Nephron progenitor cell (in vitro differentiated cells): ENCODE measurements around the gene PRPF18.

Source experiments
- DNase-seq: peaks from one replicate; pipeline ENCODE4 v3.0.0; 2021
- H3K27ac Mint-ChIP-seq: 2 replicates; pipeline ENCODE4 v1.8.0; 2021; ENCODE audit warnings: mild to moderate bottlenecking, moderate library complexity, mixed read lengths
- H3K27me3 Mint-ChIP-seq: 2 replicates; pipeline ENCODE4 v1.8.0; 2021; ENCODE audit warnings: mild to moderate bottlenecking, low read depth, mixed read lengths; ENCODE audit not compliant: poor library complexity
- H3K36me3 Mint-ChIP-seq: 2 replicates; pipeline ENCODE4 v1.8.0; 2021; ENCODE audit warnings: low read depth, mixed read lengths
- H3K4me1 Mint-ChIP-seq: 2 replicates; pipeline ENCODE4 v1.8.0; 2021; ENCODE audit warnings: mixed read lengths
- H3K4me3 Mint-ChIP-seq: 2 replicates; pipeline ENCODE4 v1.8.0; 2021; ENCODE audit warnings: mild to moderate bottlenecking, moderate library complexity, mixed read lengths
- H3K9me3 Mint-ChIP-seq: 2 replicates; pipeline ENCODE4 v1.8.0; 2021; ENCODE audit warnings: mild to moderate bottlenecking, moderate library complexity, mixed read lengths
- CTCF ChIP-seq: fragments of 200-600 bp; sonication (generic); IDR thresholded peaks from 2 replicates; pipeline ENCODE4 v1.5.0; 2021; ENCODE audit warnings: antibody characterized with exemption

PRPF18 gene

GRCh38 chr10:13649844-13650520 is 63.2 kb downstream of the PRPF18 start:
- Mint-ChIP-seq H3K9me3 (no peaks in the 10 kb centered on the region), H3K4me3 (no peak overlapping the region), H3K4me1 (peaks cover 18% of the 10 kb centered on the region), H3K27me3 (peaks cover 7% of the 10 kb centered on the region), H3K27ac (peak overlapping the region; percentile 87), H3K36me3 (peaks cover 88% of the 10 kb centered on the region)
- no peak for TF ChIP-seq CTCF
- DNase-seq = no peak

- DNase-seq = no peak
- no peaks in the 10 kb centered on the region for H3K9me3 Mint-ChIP-seq
- no peak overlapping the region for H3K4me3 Mint-ChIP-seq
- no peak overlapping the region for H3K27ac Mint-ChIP-seq
- H3K4me1 Mint-ChIP-seq = peaks cover 18% of the 10 kb centered on the region
- peaks cover 4% of the 10 kb centered on the region for H3K27me3 Mint-ChIP-seq
- TF ChIP-seq CTCF = no peak
- H3K36me3 Mint-ChIP-seq = peaks cover 88% of the 10 kb centered on the region
Observed at GRCh38 chr10:13650961-13651360, 64.2 kb downstream of the PRPF18 start.

DNA sequence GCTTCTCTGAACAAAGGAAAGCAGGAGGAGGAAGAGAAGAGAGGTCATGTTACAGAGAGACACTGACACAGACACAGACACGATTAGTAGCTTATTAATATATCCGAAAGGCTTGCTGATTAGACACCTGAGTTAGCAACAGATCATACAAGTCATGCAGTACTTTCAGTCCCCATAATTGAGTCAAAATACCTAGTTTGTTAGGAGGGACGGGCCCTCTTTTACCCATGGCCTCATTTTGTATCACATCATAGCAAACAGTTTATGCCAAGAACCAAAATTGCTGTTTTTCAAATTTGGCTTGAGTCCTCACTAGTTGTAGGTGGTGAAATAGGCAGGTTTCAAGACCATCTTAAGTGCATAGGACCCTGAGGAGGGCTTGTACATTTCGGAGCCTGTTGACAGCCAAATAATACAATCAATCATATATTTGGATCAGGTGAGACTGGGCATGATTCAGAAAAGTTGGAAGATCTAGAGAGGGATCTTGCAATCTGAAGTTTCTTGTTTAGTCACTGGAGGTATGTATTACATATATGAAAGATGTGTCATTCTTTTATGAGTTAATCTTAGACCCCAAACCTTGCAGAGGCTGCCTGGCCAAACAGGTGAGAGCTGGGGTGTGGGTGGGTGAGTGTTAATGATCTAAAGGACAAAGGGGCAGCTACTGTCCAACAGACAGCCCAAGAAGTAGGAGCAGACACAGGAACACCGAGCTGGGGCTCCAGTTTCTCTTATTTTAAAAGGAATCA is 65.4 kb downstream of the PRPF18 start:
- Mint-ChIP-seq H3K9me3 (no peaks in the 10 kb centered on the region), H3K27ac (peak overlapping the region; percentile 82), H3K36me3 (peaks cover 81% of the 10 kb centered on the region), H3K4me1 (peaks cover 18% of the 10 kb centered on the region), H3K27me3 (no peaks in the 10 kb centered on the region), H3K4me3 (no peak overlapping the region)
- TF ChIP-seq CTCF = no peak
- no peak for DNase-seq

- Mint-ChIP-seq H3K9me3 (no peaks in the 10 kb centered on the region), H3K36me3 (peaks cover 75% of the 10 kb centered on the region), H3K4me3 (no peak overlapping the region), H3K27me3 (no peaks in the 10 kb centered on the region), H3K4me1 (peaks cover 18% of the 10 kb centered on the region), H3K27ac (peak overlapping the region; percentile 81)
- no peak for TF ChIP-seq CTCF
- no peak for DNase-seq
Observed at GRCh38 chr10:13652860-13653259, 66.1 kb downstream of the PRPF18 start.

DNA sequence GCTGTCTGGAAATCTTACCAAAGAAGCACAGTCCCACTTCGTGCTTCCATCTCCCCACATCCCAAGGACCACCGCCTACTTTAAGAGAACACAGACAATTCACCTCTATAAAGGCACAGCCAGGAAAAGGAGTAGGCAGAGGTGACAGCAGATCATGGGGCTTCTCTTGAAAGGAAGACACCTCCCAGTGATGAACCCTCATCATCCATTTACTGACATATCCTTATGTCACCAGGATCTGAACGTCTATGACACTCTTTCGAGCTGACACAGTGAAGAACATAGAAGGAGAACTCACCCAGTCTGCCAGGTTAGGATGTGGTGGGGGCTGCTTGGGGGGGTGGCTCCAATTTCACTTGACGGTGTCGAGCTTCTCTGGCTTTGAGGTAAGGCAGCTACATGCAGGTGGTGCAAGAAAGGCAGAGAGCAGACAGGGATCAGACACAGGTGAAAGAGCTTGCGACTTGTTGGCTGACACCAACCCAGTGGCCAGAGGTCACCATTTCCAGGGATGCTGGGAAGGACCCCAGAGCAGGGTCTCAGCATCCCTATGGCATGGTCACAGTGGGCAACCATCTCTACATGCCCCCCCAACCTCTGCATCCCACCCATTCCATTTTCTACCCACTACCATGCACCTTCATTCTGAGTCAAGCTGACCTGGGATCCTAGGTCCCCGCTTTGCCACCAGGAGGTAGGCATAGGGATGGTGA is 67.5 kb downstream of the PRPF18 start:
- Mint-ChIP-seq H3K36me3 (peaks cover 66% of the 10 kb centered on the region), H3K4me1 (peaks cover 18% of the 10 kb centered on the region), H3K9me3 (no peaks in the 10 kb centered on the region), H3K4me3 (no peak overlapping the region), H3K27me3 (no peaks in the 10 kb centered on the region), H3K27ac (no peak overlapping the region)
- no peak for DNase-seq
- no peak for TF ChIP-seq CTCF
